Cardiac fibroblast (primary cell): Measurements from ENCODE around the gene KRTAP10-4.
"Not testable (repeated sequence)": the region's sequence is repeated elsewhere in the genome, so short reads cannot be mapped to it uniquely, and the experiment has no call there.

Experiments used
- DNase-seq, 2 donors: peaks; one replicate each; pipeline versions ENCODE4 v3.0.0 to v3.0.0-alpha.2; 2010; ENCODE audit warnings: low read depth in 2 of 2
- H3K4me3 ChIP-seq, 2 donors: replicated peaks in 1 of 2; 1 replicate in 1 of 2; 2 replicates in 1 of 2; pipeline ENCODE4 v1.5.1; 2011; ENCODE audit warnings: low read depth in 2 of 2, low read length in 2 of 2, mild to moderate bottlenecking in 2 of 2, moderate library complexity in 1 of 2
- CTCF ChIP-seq: IDR thresholded peaks from one replicate; pipeline ENCODE4 v1.5.1; 2011; ENCODE audit warnings: low read depth, mild to moderate bottlenecking, low read length, inconsistent platforms

Gene KRTAP10-4

GRCh38 chr21:44596068-44596725 lies 22.7 kb downstream of the KRTAP10-4 start:
- TF ChIP-seq CTCF: no peak
- DNase-seq: peak in 1 of 2 donors; percentile 18
- H3K4me3 ChIP-seq: no peak overlapping the region

- H3K4me3 ChIP-seq: no peak overlapping the region
- no peak for DNase-seq
- TF ChIP-seq CTCF: no peak
These were observed 24.5 kb downstream of the KRTAP10-4 start for GRCh38 chr21:44598061-44598460.

GRCh38 chr21:44599264-44600029 lies 25.9 kb downstream of the KRTAP10-4 start:
- no peak for DNase-seq
- H3K4me3 ChIP-seq: no peak overlapping the region
- no peak for TF ChIP-seq CTCF

GRCh38 chr21:44600118-44600978 lies 26.8 kb downstream of the KRTAP10-4 start, which contains the start of gene KRTAP10-7:
TSS of gene KRTAP10-7 (plus strand) at chr21:44600597. CDS start at chr21:44600622, 25 bp downstream.
- not testable (repeated sequence) for DNase-seq, H3K4me3 ChIP-seq

- DNase-seq, H3K4me3 ChIP-seq: not testable (repeated sequence)
These were observed 27.6 kb downstream of the KRTAP10-4 start for GRCh38 chr21:44601091-44601490.

- TF ChIP-seq CTCF: no peak
- DNase-seq: no peak
- no peak overlapping the region for H3K4me3 ChIP-seq
These were observed 28.3 kb downstream of the KRTAP10-4 start for GRCh38 chr21:44601596-44602462.

GRCh38 chr21:44602463-44602850 lies 28.9 kb downstream of the KRTAP10-4 start:
- no peak for TF ChIP-seq CTCF
- no peak for DNase-seq
- no peak overlapping the region for H3K4me3 ChIP-seq
